Measurements from ENCODE around the gene TAF4B. TPM values are rescaled to one million over a fixed set of nuclear protein-coding genes. Genes with fewer than 3 reads are reported as not detected.

The TAF4B gene
- total and polyA plus RNA-seq, 7 experiments from 2014 or later, result 7.3 to 15.7 (median 12.6) TPM

- Histone ChIP-seq H3K27me3 (ENCODE audit: control insufficient read depth in 2 of 2, insufficient read depth in 2 of 2, low read length in 2 of 2) (no peaks in the 10 kb centered on the region), H3K4me3 (ENCODE audit: low read length) (no peak overlapping the region), H3K9me3 (ENCODE audit: control insufficient read depth in 2 of 3, low read length in 3 of 3) (no peaks in the 10 kb centered on the region), H3K27ac (ENCODE audit: low read depth, low read length) (no peak overlapping the region), H3K36me3 (ENCODE audit: control insufficient read depth in 2 of 3, insufficient read depth in 3 of 3, low read length in 3 of 3) (no peaks in the 10 kb centered on the region), H3K4me1 (ENCODE audit: control insufficient read depth in 2 of 2, insufficient read depth in 2 of 2, low read length in 2 of 2) (no peaks in the 10 kb centered on the region)
- intact Hi-C loops (cut with micrococcal nuclease), result no loop called here
- Mint-ChIP-seq H3K27me3 (peaks cover 0 to 2% (median 0%) of the 10 kb centered on the region in 5 donors), H3K9me3 (peaks cover 0 to 1% (median 0%) of the 10 kb centered on the region in 11 donors), H3K27ac (no peak overlapping the region), H3K4me1 (no peaks in the 10 kb centered on the region), H3K36me3 (peaks cover 0 to 4% (median 0%) of the 10 kb centered on the region in 5 donors), H3K4me3 (no peak overlapping the region)
- POLR2A ChIA-PET, result no interaction called here
- no peak for ATAC-seq
- no peak for DNase-seq
- CTCF ChIA-PET, result interaction anchor here (0.6 kb wide), 1 partner anchor 1402 kb away, joined by 5 read pairs; no protein-coding TSS in a partner anchor
Measured at GRCh38 chr18:26425148-26425531, 198.9 kb downstream of the TAF4B start.

- Mint-ChIP-seq H3K9me3 (peaks cover 0 to 8% (median 0%) of the 10 kb centered on the region in 11 donors), H3K36me3 (peaks cover 0 to 4% (median 0%) of the 10 kb centered on the region in 5 donors), H3K27ac (no peak overlapping the region), H3K27me3 (peaks cover 0 to 3% (median 2%) of the 10 kb centered on the region in 5 donors), H3K4me1 (no peaks in the 10 kb centered on the region), H3K4me3 (no peak overlapping the region)
- ATAC-seq (no peak), DNase-seq (no peak)
- H3K27me3 ChIP-seq (ENCODE audit: control insufficient read depth in 2 of 2, insufficient read depth in 2 of 2, low read length in 2 of 2), result no peaks in the 10 kb centered on the region
- no peak overlapping the region for H3K27ac ChIP-seq (ENCODE audit: low read depth, low read length)
- no peaks in the 10 kb centered on the region for H3K4me1 ChIP-seq (ENCODE audit: control insufficient read depth in 2 of 2, insufficient read depth in 2 of 2, low read length in 2 of 2)
- CTCF ChIA-PET, result no interaction called here
- H3K4me3 ChIP-seq (ENCODE audit: low read length), result no peak overlapping the region
- no peaks in the 10 kb centered on the region for H3K36me3 ChIP-seq (ENCODE audit: control insufficient read depth in 2 of 3, insufficient read depth in 3 of 3, low read length in 3 of 3)
- POLR2A ChIA-PET, result no interaction called here
- no peaks in the 10 kb centered on the region for H3K9me3 ChIP-seq (ENCODE audit: control insufficient read depth in 2 of 3, low read length in 3 of 3)
- intact Hi-C loops (cut with micrococcal nuclease), result no loop called here
Measured at GRCh38 chr18:26429535-26430226, 203.4 kb downstream of the TAF4B start.

GRCh38 chr18:26432651-26433424, 206.6 kb downstream of the TAF4B start:
- POLR2A ChIA-PET, result no interaction called here
- peaks cover 0 to 18% (median 3%) of the 10 kb centered on the region in 5 donors for H3K27me3 Mint-ChIP-seq
- Histone ChIP-seq H3K36me3 (ENCODE audit: control insufficient read depth in 2 of 3, insufficient read depth in 3 of 3, low read length in 3 of 3) (no peaks in the 10 kb centered on the region), H3K27me3 (ENCODE audit: control insufficient read depth in 2 of 2, insufficient read depth in 2 of 2, low read length in 2 of 2) (no peaks in the 10 kb centered on the region), H3K27ac (ENCODE audit: low read depth, low read length) (no peak overlapping the region), H3K4me3 (ENCODE audit: low read length) (no peak overlapping the region), H3K9me3 (ENCODE audit: control insufficient read depth in 2 of 3, low read length in 3 of 3) (no peaks in the 10 kb centered on the region), H3K4me1 (ENCODE audit: control insufficient read depth in 2 of 2, insufficient read depth in 2 of 2, low read length in 2 of 2) (no peaks in the 10 kb centered on the region)
- peaks cover 0 to 8% (median 0%) of the 10 kb centered on the region in 11 donors for H3K9me3 Mint-ChIP-seq
- intact Hi-C loops (cut with micrococcal nuclease), result no loop called here
- DNase-seq (no peak), ATAC-seq (no peak)
- no peak overlapping the region for H3K4me3 Mint-ChIP-seq
- CTCF ChIA-PET, result no interaction called here
- H3K27ac Mint-ChIP-seq, result no peak overlapping the region
- no peaks in the 10 kb centered on the region for H3K36me3 Mint-ChIP-seq
- H3K4me1 Mint-ChIP-seq, result peaks cover 0 to 4% (median 0%) of the 10 kb centered on the region in 7 donors

GRCh38 chr18:26434887-26435286, 208.6 kb downstream of the TAF4B start:
- intact Hi-C loops (cut with micrococcal nuclease), result no loop called here

GRCh38 chr18:26435415-26436095, 209.3 kb downstream of the TAF4B start:
- CTCF ChIA-PET, result no interaction called here
- Histone ChIP-seq H3K36me3 (ENCODE audit: control insufficient read depth in 2 of 3, insufficient read depth in 3 of 3, low read length in 3 of 3) (no peaks in the 10 kb centered on the region), H3K27me3 (ENCODE audit: control insufficient read depth in 2 of 2, insufficient read depth in 2 of 2, low read length in 2 of 2) (no peaks in the 10 kb centered on the region), H3K9me3 (ENCODE audit: control insufficient read depth in 2 of 3, low read length in 3 of 3) (no peaks in the 10 kb centered on the region), H3K27ac (ENCODE audit: low read depth, low read length) (no peak overlapping the region), H3K4me1 (ENCODE audit: control insufficient read depth in 2 of 2, insufficient read depth in 2 of 2, low read length in 2 of 2) (no peaks in the 10 kb centered on the region), H3K4me3 (ENCODE audit: low read length) (no peak overlapping the region)
- no peak for DNase-seq
- peaks cover 0 to 4% (median 0%) of the 10 kb centered on the region in 7 donors for H3K4me1 Mint-ChIP-seq
- H3K36me3 Mint-ChIP-seq, result no peaks in the 10 kb centered on the region
- peaks cover 0 to 6% (median 0%) of the 10 kb centered on the region in 11 donors for H3K9me3 Mint-ChIP-seq
- peaks cover 4 to 29% (median 12%) of the 10 kb centered on the region in 5 donors for H3K27me3 Mint-ChIP-seq
- no peak overlapping the region for H3K27ac Mint-ChIP-seq
- intact Hi-C loops (cut with micrococcal nuclease), result no loop called here
- POLR2A ChIA-PET, result no interaction called here
- no peak for ATAC-seq
- no peak overlapping the region for H3K4me3 Mint-ChIP-seq

More at GRCh38 chr18:26434887-26435286, 208.6 kb downstream of the TAF4B start:
- no peak overlapping the region for H3K4me3 Mint-ChIP-seq
- Histone ChIP-seq H3K27me3 (ENCODE audit: control insufficient read depth in 2 of 2, insufficient read depth in 2 of 2, low read length in 2 of 2) (no peaks in the 10 kb centered on the region), H3K9me3 (ENCODE audit: control insufficient read depth in 2 of 3, low read length in 3 of 3) (no peaks in the 10 kb centered on the region), H3K36me3 (ENCODE audit: control insufficient read depth in 2 of 3, insufficient read depth in 3 of 3, low read length in 3 of 3) (no peaks in the 10 kb centered on the region), H3K4me3 (ENCODE audit: low read length) (no peak overlapping the region), H3K4me1 (ENCODE audit: control insufficient read depth in 2 of 2, insufficient read depth in 2 of 2, low read length in 2 of 2) (no peaks in the 10 kb centered on the region), H3K27ac (ENCODE audit: low read depth, low read length) (no peak overlapping the region)
- H3K36me3 Mint-ChIP-seq, result no peaks in the 10 kb centered on the region
- peaks cover 4 to 29% (median 12%) of the 10 kb centered on the region in 5 donors for H3K27me3 Mint-ChIP-seq
- DNase-seq, result no peak
- no peak overlapping the region for H3K27ac Mint-ChIP-seq
- H3K4me1 Mint-ChIP-seq, result peaks cover 0 to 4% (median 0%) of the 10 kb centered on the region in 7 donors
- POLR2A ChIA-PET, result no interaction called here
- ATAC-seq, result no peak
- H3K9me3 Mint-ChIP-seq, result peaks cover 0 to 8% (median 0%) of the 10 kb centered on the region in 11 donors
- CTCF ChIA-PET, result no interaction called here

GRCh38 chr18:26436176-26437051, 210.2 kb downstream of the TAF4B start:
- CTCF ChIA-PET, result no interaction called here
- no peaks in the 10 kb centered on the region for H3K36me3 Mint-ChIP-seq

More at GRCh38 chr18:26436176-26437051, 210.2 kb downstream of the TAF4B start:
- peaks cover 0 to 4% (median 0%) of the 10 kb centered on the region in 7 donors for H3K4me1 Mint-ChIP-seq
- H3K9me3 ChIP-seq (ENCODE audit: control insufficient read depth in 2 of 3, low read length in 3 of 3), result no peaks in the 10 kb centered on the region
- no peak overlapping the region for H3K27ac ChIP-seq (ENCODE audit: low read depth, low read length)
- DNase-seq (no peak), ATAC-seq (no peak)
- H3K36me3 ChIP-seq (ENCODE audit: control insufficient read depth in 2 of 3, insufficient read depth in 3 of 3, low read length in 3 of 3), result no peaks in the 10 kb centered on the region
- H3K9me3 Mint-ChIP-seq, result no peaks in the 10 kb centered on the region
- no peak overlapping the region for H3K4me3 Mint-ChIP-seq
- H3K4me3 ChIP-seq (ENCODE audit: low read length), result no peak overlapping the region
- H3K27ac Mint-ChIP-seq, result no peak overlapping the region
- H3K27me3 Mint-ChIP-seq, result peaks cover 5 to 29% (median 12%) of the 10 kb centered on the region in 5 donors
- intact Hi-C loops (cut with micrococcal nuclease), result no loop called here
- H3K4me1 ChIP-seq (ENCODE audit: control insufficient read depth in 2 of 2, insufficient read depth in 2 of 2, low read length in 2 of 2), result no peaks in the 10 kb centered on the region
- no peaks in the 10 kb centered on the region for H3K27me3 ChIP-seq (ENCODE audit: control insufficient read depth in 2 of 2, insufficient read depth in 2 of 2, low read length in 2 of 2)
- POLR2A ChIA-PET, result no interaction called here
